Prostate gland (tissue), 2 donors: Measurements from ENCODE around the gene DLG2. TPM values are rescaled to one million over a fixed set of nuclear protein-coding genes. Genes with fewer than 3 reads are reported as not detected.

Experiments used
- DNase-seq: peaks from one replicate; pipeline ENCODE4 v3.0.0-alpha.2; 2019; ENCODE audit warnings: low spot score
- H3K27ac ChIP-seq, 2 donors: fragments of 200-600 bp; sonication (generic); 2 replicates each; pipeline ENCODE4 v1.5.1; 2017 to 2019
- H3K27me3 ChIP-seq: fragments of 200-600 bp; sonication (generic); replicated peaks from 2 replicates; pipeline ENCODE4 v1.5.1; 2019; ENCODE audit not compliant: insufficient read depth
- H3K36me3 ChIP-seq, 2 donors: fragments of 200-600 bp; sonication (generic); 1 replicate in 1 of 2; 2 replicates in 1 of 2; pipeline versions ENCODE4 v1.5.1 to v1.8.1; 2017 to 2019
- H3K4me1 ChIP-seq: fragments of 200-600 bp; sonication (generic); replicated peaks from 2 replicates; pipeline ENCODE4 v1.5.1; 2019
- H3K4me3 ChIP-seq, 2 donors: fragments of 200-600 bp; sonication (generic); 2 replicates each; pipeline ENCODE4 v1.5.1; 2017 to 2019
- H3K9me3 ChIP-seq: fragments of 200-600 bp; sonication (generic); 2 replicates; pipeline ENCODE4 v1.5.1; 2017
- POLR2A ChIP-seq: fragments of 450-650 bp; IDR thresholded peaks from one replicate; pipeline ENCODE4 v1.6.1; 2016; ENCODE audit warnings: antibody characterized with exemption, mild to moderate bottlenecking
- POLR2AphosphoS5 ChIP-seq: sonication (generic); formaldehyde crosslinking; IDR thresholded peaks from one replicate; pipeline ENCODE4 v1.6.1; 2017; ENCODE audit warnings: antibody characterized with exemption
- WGBS: methylation state at CpG from one replicate; pipeline ENCODE4 v1.1.5; 2018; 5-methylcytosine and 5-hydroxymethylcytosine counted together
- intact Hi-C: fragments of 100-400 bp; cut with DNase I; formaldehyde crosslinking; loops from one replicate; pipeline ENCODE4 v1.14.2; 2022
- total RNA-seq, 2 donors: library from RNA; depleted of rRNA; stranded (reverse); fragments of >200 nt; gene quantifications; one replicate each; pipeline ENCODE4 v1.1.0, GENCODE V29; 2016
- TF ChIP-seq, protein P1 (sequence below), 4 experiments: fragments of 200-600 bp in 2 of 4; fragments of 450-650 bp in 2 of 4; sonication (generic) in 2 of 4; IDR thresholded peaks; 1 replicate in 3 of 4; 2 replicates in 1 of 4; pipeline ENCODE4 v1.5.1; 2016 to 2019; ENCODE audit warnings: antibody characterized with exemption in 4 of 4, mild to moderate bottlenecking in 2 of 4, moderate library complexity in 2 of 4

DLG2 gene
- total RNA-seq, 2 donors from 2014 or later = 9.8 to 16.2 TPM

DNA sequence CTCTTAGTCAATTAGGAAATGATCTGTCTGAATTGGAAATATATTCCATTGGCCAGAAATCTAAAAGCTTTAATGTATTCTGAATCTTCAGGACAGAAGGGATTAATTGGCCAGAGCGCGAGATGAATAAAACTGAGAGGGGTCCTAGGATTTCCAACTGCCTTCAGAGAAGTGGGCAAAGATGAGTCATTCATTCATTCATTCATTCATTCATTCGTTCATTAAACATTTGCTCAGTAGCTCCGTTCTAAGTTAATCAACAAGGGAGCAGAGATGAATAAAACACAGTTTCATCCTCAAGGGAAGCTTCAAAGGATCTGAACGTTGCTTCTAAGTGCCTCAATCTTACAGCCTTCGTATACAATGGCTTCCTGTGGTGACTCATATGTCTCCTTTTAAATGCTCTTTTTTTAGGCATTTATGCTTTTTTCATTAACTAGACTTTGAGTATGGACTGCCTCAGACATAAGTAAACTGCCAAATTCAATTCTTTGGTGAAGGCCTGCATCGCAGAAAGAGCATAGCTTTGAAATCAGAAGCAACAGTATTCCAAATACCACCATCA, 1803.6 kb downstream of the DLG2 start:
- 69% methylated on average over 7 of the region's 7 CpGs for WGBS
- Histone ChIP-seq H3K4me3 (no peak overlapping the region), H3K4me1 (no peaks in the 10 kb centered on the region), H3K27ac (no peak overlapping the region), H3K36me3 (no peaks in the 10 kb centered on the region), H3K27me3 (no peaks in the 10 kb centered on the region), H3K9me3 (no peaks in the 10 kb centered on the region)
- intact Hi-C loops = no loop called here
- TF ChIP-seq POLR2AphosphoS5 (no peak), POLR2A (no peak)
- TF ChIP-seq, protein P1, sequence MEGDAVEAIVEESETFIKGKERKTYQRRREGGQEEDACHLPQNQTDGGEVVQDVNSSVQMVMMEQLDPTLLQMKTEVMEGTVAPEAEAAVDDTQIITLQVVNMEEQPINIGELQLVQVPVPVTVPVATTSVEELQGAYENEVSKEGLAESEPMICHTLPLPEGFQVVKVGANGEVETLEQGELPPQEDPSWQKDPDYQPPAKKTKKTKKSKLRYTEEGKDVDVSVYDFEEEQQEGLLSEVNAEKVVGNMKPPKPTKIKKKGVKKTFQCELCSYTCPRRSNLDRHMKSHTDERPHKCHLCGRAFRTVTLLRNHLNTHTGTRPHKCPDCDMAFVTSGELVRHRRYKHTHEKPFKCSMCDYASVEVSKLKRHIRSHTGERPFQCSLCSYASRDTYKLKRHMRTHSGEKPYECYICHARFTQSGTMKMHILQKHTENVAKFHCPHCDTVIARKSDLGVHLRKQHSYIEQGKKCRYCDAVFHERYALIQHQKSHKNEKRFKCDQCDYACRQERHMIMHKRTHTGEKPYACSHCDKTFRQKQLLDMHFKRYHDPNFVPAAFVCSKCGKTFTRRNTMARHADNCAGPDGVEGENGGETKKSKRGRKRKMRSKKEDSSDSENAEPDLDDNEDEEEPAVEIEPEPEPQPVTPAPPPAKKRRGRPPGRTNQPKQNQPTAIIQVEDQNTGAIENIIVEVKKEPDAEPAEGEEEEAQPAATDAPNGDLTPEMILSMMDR (IDR thresholded peaks at IDR 0.05) = no peak
- DNase-seq = no peak

DNA sequence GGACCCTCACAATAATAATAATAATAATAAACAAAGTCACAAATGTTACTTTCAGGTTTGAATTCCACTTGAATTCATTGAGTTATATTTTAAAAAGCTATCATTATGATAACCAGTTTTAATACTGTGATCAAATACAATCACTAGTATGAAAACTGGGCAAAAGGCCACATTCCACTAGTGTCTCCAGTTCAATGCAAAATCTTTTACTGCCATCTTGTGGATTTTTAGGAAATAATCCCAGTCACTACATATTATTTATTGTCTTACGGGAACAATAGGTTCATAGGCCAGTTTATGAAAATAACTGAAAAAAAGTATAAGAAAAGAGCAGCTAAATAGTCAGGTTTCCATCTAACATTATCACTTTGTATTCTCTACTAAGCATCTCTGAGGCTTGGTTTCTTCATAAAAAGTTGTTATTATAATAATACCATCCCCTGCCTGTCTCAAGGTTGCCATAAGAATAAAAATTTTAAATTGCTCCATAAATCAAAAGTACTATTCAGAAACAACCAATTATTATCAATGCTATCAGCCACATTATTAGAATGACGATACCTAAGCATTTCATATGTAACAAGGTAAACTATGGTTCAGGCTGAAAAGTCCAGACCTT, 1807.1 kb downstream of the DLG2 start:
- intact Hi-C loops = loop anchor here (5.0 to 10.0 kb wide), 2 partner anchors 528 to 1105 kb away; no protein-coding TSS in a partner anchor
- DNase-seq = peak; percentile 57

DNA sequence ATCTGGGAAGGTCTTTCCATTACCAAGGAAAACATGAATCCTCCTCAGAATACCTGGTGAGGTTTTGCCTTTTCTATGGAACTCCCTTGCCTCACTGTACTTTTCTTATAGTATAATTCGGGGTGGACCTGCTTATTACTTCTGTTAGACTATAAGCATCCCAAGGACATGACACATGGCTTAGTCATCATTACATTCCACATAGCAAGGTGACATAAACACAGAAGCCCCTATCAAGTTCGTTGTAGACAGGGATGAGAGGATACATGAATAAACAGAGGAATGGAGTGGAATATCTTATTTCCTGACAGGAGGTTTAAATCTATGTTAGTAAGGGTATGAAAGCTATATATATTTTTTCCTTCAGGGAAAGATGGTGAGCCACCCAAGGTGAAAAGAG, 1808.8 kb downstream of the DLG2 start:
- Histone ChIP-seq H3K27ac (no peak overlapping the region), H3K4me1 (no peaks in the 10 kb centered on the region), H3K9me3 (no peaks in the 10 kb centered on the region), H3K27me3 (no peaks in the 10 kb centered on the region), H3K36me3 (no peaks in the 10 kb centered on the region), H3K4me3 (no peak overlapping the region)
- no peak for DNase-seq
- TF ChIP-seq POLR2AphosphoS5 = no peak
- no peak for TF ChIP-seq POLR2A
- TF ChIP-seq, protein P1 (IDR thresholded peaks at IDR 0.05) = no peak
- intact Hi-C loops = loop anchor here (5.0 to 10.0 kb wide), 2 partner anchors 526 to 1104 kb away; no protein-coding TSS in a partner anchor
- 52% methylated on average over 2 of the region's 2 CpGs for WGBS

More for the DNA sequence above, 1807.1 kb downstream of the DLG2 start:
- 24% methylated on average over 2 of the region's 2 CpGs for WGBS
- Histone ChIP-seq H3K27me3 (no peaks in the 10 kb centered on the region), H3K9me3 (no peaks in the 10 kb centered on the region), H3K4me3 (no peak overlapping the region), H3K4me1 (no peaks in the 10 kb centered on the region), H3K27ac (no peak overlapping the region), H3K36me3 (no peaks in the 10 kb centered on the region)
- TF ChIP-seq POLR2A = no peak
- TF ChIP-seq, protein P1 (IDR thresholded peaks at IDR 0.05) = peak in 3 of 4 experiments; percentile 46 to 83 (median 82)

DNA sequence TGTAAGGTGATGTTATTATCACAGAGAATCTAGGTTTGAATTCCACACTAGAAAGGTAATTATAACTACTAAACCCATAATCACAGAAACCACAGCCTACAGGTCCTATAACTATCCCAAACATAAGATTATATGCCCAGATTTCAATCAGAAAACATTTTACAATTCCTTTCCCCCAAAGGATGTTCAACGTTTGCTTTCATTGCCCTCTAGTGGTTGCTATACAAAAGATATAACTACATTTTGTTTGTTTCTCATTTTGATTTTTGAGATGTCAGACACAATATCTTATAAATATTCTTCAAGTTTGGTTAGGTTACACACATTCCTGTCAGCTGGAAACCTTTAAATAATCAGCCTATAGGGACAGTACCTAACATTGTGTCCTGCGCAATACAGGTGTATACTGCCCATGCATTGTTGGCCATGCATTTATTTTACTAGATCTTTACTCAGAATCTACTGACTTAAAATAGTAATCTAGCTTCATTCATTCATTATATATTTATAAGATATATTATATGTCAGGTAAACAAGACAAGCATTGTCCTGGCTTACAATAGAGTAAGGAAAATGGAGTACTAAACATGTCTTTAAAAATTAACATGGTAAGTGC, 1810.5 kb downstream of the DLG2 start:
- DNase-seq = no peak

More for the DNA sequence above, 1810.5 kb downstream of the DLG2 start:
- Histone ChIP-seq H3K27me3 (no peaks in the 10 kb centered on the region), H3K4me1 (no peaks in the 10 kb centered on the region), H3K9me3 (no peaks in the 10 kb centered on the region), H3K27ac (no peak overlapping the region), H3K36me3 (no peaks in the 10 kb centered on the region), H3K4me3 (no peak overlapping the region)
- 50% methylated on average over 2 of the region's 2 CpGs for WGBS
- TF ChIP-seq POLR2A (no peak), POLR2AphosphoS5 (no peak)
- TF ChIP-seq, protein P1 (IDR thresholded peaks at IDR 0.05) = peak in 3 of 4 experiments; percentile 50 to 62 (median 58)
- intact Hi-C loops = loop anchor here (5.0 to 10.0 kb wide), 2 partner anchors 524 to 1102 kb away; no protein-coding TSS in a partner anchor
